ENCODE data around the gene ZNF668.

DNA sequence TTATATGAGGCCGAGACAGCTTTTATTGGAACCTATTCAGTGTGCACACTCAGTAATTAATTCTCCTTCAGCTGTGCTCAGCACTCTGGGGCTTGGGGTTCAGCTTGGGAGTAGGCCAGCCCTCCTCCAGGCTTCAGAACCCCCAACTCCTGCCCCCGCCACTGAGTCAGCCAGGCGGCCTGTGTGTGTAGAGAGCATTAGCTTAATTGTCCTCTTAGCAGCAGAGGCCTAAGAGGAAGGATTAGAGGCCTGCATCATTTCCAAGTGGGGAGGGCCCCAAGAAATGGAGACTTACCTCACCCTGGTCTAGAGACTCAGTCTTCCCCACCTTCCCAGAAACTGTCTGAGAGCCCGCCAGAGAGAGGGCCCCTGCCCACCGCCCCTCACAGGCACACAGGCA is 13.9 kb upstream of the ZNF668 start:
- TF ChIP-seq, protein P1, sequence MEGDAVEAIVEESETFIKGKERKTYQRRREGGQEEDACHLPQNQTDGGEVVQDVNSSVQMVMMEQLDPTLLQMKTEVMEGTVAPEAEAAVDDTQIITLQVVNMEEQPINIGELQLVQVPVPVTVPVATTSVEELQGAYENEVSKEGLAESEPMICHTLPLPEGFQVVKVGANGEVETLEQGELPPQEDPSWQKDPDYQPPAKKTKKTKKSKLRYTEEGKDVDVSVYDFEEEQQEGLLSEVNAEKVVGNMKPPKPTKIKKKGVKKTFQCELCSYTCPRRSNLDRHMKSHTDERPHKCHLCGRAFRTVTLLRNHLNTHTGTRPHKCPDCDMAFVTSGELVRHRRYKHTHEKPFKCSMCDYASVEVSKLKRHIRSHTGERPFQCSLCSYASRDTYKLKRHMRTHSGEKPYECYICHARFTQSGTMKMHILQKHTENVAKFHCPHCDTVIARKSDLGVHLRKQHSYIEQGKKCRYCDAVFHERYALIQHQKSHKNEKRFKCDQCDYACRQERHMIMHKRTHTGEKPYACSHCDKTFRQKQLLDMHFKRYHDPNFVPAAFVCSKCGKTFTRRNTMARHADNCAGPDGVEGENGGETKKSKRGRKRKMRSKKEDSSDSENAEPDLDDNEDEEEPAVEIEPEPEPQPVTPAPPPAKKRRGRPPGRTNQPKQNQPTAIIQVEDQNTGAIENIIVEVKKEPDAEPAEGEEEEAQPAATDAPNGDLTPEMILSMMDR (IDR thresholded peaks at IDR 0.05; ENCODE audit: insufficient read depth, low read length): no peak
- TF ChIP-seq POLR2AphosphoS5 (IDR thresholded peaks at IDR 0.05; ENCODE audit: low read depth): no peak
- TF ChIP-seq, protein P2, sequence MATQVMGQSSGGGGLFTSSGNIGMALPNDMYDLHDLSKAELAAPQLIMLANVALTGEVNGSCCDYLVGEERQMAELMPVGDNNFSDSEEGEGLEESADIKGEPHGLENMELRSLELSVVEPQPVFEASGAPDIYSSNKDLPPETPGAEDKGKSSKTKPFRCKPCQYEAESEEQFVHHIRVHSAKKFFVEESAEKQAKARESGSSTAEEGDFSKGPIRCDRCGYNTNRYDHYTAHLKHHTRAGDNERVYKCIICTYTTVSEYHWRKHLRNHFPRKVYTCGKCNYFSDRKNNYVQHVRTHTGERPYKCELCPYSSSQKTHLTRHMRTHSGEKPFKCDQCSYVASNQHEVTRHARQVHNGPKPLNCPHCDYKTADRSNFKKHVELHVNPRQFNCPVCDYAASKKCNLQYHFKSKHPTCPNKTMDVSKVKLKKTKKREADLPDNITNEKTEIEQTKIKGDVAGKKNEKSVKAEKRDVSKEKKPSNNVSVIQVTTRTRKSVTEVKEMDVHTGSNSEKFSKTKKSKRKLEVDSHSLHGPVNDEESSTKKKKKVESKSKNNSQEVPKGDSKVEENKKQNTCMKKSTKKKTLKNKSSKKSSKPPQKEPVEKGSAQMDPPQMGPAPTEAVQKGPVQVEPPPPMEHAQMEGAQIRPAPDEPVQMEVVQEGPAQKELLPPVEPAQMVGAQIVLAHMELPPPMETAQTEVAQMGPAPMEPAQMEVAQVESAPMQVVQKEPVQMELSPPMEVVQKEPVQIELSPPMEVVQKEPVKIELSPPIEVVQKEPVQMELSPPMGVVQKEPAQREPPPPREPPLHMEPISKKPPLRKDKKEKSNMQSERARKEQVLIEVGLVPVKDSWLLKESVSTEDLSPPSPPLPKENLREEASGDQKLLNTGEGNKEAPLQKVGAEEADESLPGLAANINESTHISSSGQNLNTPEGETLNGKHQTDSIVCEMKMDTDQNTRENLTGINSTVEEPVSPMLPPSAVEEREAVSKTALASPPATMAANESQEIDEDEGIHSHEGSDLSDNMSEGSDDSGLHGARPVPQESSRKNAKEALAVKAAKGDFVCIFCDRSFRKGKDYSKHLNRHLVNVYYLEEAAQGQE (IDR thresholded peaks at IDR 0.05; ENCODE audit: insufficient replicate concordance, low read depth): no peak

Data from HL-60 (cell line).